ENCODE data around the gene SP7. TPM values are rescaled to one million over a fixed set of nuclear protein-coding genes. Genes with fewer than 3 reads are reported as not detected.

SP7 gene
- total RNA-seq, 1 donor from 2014 or later = 0.07 TPM

GRCh38 chr12:53344487-53344823 lies 8.3 kb upstream of the SP7 start:
- Mint-ChIP-seq H3K4me3 (peak overlapping the region; percentile 84), H3K27ac (ENCODE audit: unreplicated experiment) (no peak overlapping the region), H3K36me3 (ENCODE audit: low read depth) (no peaks in the 10 kb centered on the region), H3K9me3 (no peaks in the 10 kb centered on the region), H3K4me1 (peaks cover 26% of the 10 kb centered on the region), H3K27me3 (ENCODE audit: low read depth) (peaks cover 12% of the 10 kb centered on the region)
- no peak for DNase-seq (ENCODE audit: low read depth, low spot score)
- TF ChIP-seq, protein P1, sequence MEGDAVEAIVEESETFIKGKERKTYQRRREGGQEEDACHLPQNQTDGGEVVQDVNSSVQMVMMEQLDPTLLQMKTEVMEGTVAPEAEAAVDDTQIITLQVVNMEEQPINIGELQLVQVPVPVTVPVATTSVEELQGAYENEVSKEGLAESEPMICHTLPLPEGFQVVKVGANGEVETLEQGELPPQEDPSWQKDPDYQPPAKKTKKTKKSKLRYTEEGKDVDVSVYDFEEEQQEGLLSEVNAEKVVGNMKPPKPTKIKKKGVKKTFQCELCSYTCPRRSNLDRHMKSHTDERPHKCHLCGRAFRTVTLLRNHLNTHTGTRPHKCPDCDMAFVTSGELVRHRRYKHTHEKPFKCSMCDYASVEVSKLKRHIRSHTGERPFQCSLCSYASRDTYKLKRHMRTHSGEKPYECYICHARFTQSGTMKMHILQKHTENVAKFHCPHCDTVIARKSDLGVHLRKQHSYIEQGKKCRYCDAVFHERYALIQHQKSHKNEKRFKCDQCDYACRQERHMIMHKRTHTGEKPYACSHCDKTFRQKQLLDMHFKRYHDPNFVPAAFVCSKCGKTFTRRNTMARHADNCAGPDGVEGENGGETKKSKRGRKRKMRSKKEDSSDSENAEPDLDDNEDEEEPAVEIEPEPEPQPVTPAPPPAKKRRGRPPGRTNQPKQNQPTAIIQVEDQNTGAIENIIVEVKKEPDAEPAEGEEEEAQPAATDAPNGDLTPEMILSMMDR (conservative IDR thresholded peaks at IDR 0.05) = no peak

DNA sequence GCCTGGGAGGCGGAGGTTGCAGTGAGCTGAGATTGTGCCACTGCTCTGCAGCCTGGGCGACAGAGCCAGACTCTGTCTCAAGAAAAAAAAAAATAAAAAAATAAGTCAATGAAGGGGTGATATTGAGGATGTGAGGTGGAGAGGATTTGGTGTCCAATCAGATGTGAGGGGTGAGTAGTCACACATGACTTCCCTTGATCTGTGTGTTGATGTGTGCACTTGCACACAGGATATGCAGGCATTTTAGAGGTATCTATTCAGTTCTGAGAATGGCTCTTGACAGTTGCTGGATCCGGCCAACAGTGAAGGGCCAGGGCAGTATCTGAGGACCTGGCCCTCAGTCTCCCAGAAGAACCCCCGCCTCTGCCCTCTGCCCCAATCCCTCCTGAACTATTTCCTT lies 7.8 kb upstream of the SP7 start:
- no peak overlapping the region for H3K27ac Mint-ChIP-seq (ENCODE audit: unreplicated experiment)

GRCh38 chr12:53343449-53343848 lies 7.3 kb upstream of the SP7 start:
- no peaks in the 10 kb centered on the region for H3K9me3 Mint-ChIP-seq
- H3K27ac Mint-ChIP-seq (ENCODE audit: unreplicated experiment) = no peak overlapping the region
- TF ChIP-seq, protein P1 (conservative IDR thresholded peaks at IDR 0.05) = no peak
- DNase-seq (ENCODE audit: low read depth, low spot score) = no peak
- peak overlapping the region; percentile 56 for H3K4me3 Mint-ChIP-seq
- H3K4me1 Mint-ChIP-seq = peaks cover 26% of the 10 kb centered on the region
- no peaks in the 10 kb centered on the region for H3K36me3 Mint-ChIP-seq (ENCODE audit: low read depth)
- H3K27me3 Mint-ChIP-seq (ENCODE audit: low read depth) = peaks cover 13% of the 10 kb centered on the region

More for the DNA sequence above, 7.8 kb upstream of the SP7 start:
- peaks cover 26% of the 10 kb centered on the region for H3K4me1 Mint-ChIP-seq
- H3K36me3 Mint-ChIP-seq (ENCODE audit: low read depth) = no peaks in the 10 kb centered on the region
- no peak for DNase-seq (ENCODE audit: low read depth, low spot score)
- peak overlapping the region; percentile 84 for H3K4me3 Mint-ChIP-seq
- H3K9me3 Mint-ChIP-seq = no peaks in the 10 kb centered on the region
- peaks cover 12% of the 10 kb centered on the region for H3K27me3 Mint-ChIP-seq (ENCODE audit: low read depth)
- TF ChIP-seq, protein P1 (conservative IDR thresholded peaks at IDR 0.05) = no peak

DNA sequence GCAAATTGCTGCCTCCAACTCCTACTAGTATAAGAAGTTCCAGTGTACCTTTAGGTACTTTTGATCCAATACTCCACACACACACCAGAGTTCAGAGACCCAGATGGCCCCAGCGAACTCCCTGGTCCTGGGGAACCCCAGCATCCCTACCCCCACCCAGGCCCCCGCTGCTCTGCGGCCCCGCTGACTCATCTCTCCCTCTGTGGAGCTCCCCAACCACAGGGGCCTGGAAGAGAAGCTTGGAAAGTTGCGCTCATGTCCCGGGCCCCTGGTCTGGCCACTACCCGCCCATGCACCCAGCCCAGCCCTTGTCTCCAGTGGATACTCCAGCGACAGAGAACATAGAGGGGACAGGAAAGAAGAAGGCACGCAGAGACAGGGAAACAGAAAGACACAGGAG lies 4.2 kb upstream of the SP7 start:
- Mint-ChIP-seq H3K4me3 (peak overlapping the region; percentile 13), H3K36me3 (ENCODE audit: low read depth) (no peaks in the 10 kb centered on the region), H3K27ac (ENCODE audit: unreplicated experiment) (no peak overlapping the region), H3K9me3 (no peaks in the 10 kb centered on the region), H3K4me1 (peaks cover 21% of the 10 kb centered on the region), H3K27me3 (ENCODE audit: low read depth) (peaks cover 18% of the 10 kb centered on the region)
- DNase-seq (ENCODE audit: low read depth, low spot score) = no peak
- TF ChIP-seq, protein P1 (conservative IDR thresholded peaks at IDR 0.05) = no peak

DNA sequence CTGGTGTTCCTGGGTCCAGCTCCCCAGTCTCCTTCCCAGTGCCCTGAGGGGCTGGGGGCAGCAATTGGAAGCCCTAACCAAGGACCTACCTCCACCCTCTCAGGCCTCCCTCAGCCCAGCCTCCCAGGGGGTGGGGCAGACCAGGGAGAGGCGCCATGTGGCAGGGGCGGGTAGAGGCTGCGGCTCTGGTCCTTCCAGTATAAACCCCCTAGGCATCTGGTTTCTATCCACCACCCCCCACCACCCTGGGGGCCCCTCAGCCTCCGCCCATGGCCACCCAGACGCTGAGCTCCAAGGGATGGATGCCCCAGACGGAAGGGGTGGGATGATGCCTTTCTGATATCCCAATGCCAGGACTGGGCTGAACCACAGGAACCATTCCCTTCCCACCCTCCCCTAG lies 2.8 kb upstream of the SP7 start:
- no peak overlapping the region for H3K4me3 Mint-ChIP-seq
- H3K9me3 Mint-ChIP-seq = no peaks in the 10 kb centered on the region
- no peak for DNase-seq (ENCODE audit: low read depth, low spot score)
- TF ChIP-seq, protein P1 (conservative IDR thresholded peaks at IDR 0.05) = no peak
- H3K36me3 Mint-ChIP-seq (ENCODE audit: low read depth) = no peaks in the 10 kb centered on the region
- H3K27me3 Mint-ChIP-seq (ENCODE audit: low read depth) = peaks cover 15% of the 10 kb centered on the region
- H3K27ac Mint-ChIP-seq (ENCODE audit: unreplicated experiment) = no peak overlapping the region
- H3K4me1 Mint-ChIP-seq = peaks cover 10% of the 10 kb centered on the region

- no peaks in the 10 kb centered on the region for H3K36me3 Mint-ChIP-seq (ENCODE audit: low read depth)
- H3K27me3 Mint-ChIP-seq (ENCODE audit: low read depth) = peaks cover 15% of the 10 kb centered on the region
- peaks cover 5% of the 10 kb centered on the region for H3K4me1 Mint-ChIP-seq
- no peak overlapping the region for H3K27ac Mint-ChIP-seq (ENCODE audit: unreplicated experiment)
- H3K9me3 Mint-ChIP-seq = no peaks in the 10 kb centered on the region
- no peak for DNase-seq (ENCODE audit: low read depth, low spot score)
- no peak overlapping the region for H3K4me3 Mint-ChIP-seq
- TF ChIP-seq, protein P1 (conservative IDR thresholded peaks at IDR 0.05) = no peak
Measured at GRCh38 chr12:53338017-53338416, 1.9 kb upstream of the SP7 start.
